Kasumi-1 (cell line): Measurements from ENCODE around the gene XXYLT1.
"Not testable (repeated sequence)": the region's sequence is repeated elsewhere in the genome, so short reads cannot be mapped to it uniquely, and the experiment has no call there.

Source experiments
- DNase-seq, 2 experiments: peaks; one replicate each; lab custom pipeline; 2025; lab: John Stamatoyannopoulos, UW

Gene XXYLT1

GRCh38 chr3:195208183-195208582, 62.8 kb downstream of the XXYLT1 start:
- DNase-seq = no peak

- DNase-seq = no peak
These were observed 63.2 kb downstream of the XXYLT1 start for GRCh38 chr3:195207731-195208130.

DNA sequence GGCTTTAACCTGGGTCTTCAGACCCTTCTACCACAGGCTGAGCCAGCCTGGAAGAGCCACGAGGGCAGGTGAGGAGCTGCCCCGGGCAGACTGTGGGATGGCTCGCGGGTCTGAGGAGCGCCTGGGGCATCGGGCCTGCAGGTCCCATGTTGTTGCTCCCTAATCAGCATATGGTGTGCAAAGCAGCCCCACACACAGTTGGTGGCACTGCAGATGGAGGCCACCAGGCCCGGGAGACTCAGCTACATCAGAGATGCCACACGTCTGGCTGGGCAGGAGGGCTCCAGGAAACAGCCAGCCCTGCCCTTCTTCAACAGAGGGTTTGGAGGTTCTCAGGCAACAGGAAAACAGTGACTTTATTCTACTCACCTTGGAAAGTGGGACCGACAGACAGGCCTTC, 63.9 kb downstream of the XXYLT1 start:
- no peak for DNase-seq

DNA sequence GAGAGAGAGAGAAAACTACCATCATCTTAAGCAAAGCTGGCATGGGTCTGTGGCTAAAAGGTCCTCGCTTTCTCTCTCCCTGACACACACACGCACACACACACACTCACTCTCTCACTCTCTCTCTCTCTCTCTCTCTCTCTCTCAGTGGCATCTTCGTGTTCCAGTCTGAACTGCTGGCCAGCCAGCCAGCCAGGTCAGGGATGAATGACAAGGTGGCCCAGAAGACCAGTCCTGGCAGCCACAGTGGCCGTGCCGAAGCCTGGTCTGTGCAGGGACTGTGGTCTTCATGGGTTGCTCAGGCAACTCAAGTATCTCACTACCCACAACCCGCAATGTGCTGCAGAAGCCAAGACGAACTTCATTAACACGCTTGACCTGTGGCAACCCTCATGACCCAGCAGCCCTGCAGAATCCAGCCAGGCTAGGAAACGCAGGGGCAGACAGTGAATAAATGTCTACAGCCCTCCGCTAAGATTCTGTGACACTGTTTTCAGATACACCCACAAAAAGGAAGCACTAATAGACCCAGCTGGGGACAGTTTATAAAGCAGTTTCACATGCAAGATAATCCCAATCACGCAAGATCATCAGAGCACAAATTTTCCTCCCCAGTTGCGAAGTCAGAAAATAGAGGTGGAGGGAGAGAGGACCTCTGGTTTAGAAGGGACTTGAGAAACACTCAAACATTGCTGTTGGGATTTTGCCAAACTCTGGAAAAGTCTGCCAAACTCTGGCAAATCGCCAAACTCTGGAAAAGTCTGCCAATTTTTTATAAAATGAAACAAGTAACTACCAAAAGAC, 66.4 kb downstream of the XXYLT1 start:
- DNase-seq = no peak

DNA sequence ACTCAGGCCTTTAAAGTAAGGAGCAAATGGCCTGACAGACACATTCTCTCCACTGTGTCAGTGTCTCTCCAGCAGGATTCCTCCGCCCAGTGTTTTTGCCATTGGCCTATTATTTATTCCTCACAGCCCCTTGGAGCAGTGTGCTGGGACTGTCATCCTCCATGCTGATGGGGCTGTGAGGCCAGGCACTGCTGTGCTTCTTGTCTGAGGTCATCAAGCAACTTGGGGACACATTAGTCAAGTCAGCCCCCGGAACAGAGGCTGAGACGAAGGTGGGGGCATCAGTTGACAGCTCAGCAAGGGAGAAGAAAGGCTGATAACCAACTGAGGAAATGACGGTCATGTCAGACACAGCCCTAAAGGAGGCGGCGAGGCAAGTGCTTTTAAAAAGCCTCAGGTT, 67.4 kb downstream of the XXYLT1 start:
- DNase-seq = no peak

DNA sequence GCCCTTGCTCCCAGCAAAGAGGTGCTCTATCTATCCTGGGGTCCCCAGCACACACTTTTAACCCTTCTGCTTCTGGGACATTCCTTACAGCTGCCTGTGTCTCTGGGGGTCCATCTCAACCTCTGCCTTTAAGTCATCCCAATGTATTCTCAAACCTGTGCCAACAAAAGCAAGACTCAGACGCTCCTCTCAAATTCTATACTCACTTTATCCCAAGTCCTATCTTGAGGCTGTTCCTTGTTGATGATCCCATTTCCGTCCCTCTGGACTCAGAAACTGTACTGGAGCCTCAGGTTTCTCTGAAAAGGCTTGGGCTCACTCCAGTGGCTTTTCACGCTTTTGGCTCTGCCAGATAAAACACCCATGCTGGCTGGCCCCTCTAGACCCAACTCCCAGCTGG, 69.7 kb downstream of the XXYLT1 start:
- no peak for DNase-seq

GRCh38 chr3:195200010-195200822, 70.7 kb downstream of the XXYLT1 start:
- no peak for DNase-seq

- no peak for DNase-seq
These were observed 72.3 kb downstream of the XXYLT1 start for GRCh38 chr3:195198426-195199346.

- DNase-seq = peak; percentile 68 to 75
These were observed 73.1 kb downstream of the XXYLT1 start for GRCh38 chr3:195197765-195198425.

DNA sequence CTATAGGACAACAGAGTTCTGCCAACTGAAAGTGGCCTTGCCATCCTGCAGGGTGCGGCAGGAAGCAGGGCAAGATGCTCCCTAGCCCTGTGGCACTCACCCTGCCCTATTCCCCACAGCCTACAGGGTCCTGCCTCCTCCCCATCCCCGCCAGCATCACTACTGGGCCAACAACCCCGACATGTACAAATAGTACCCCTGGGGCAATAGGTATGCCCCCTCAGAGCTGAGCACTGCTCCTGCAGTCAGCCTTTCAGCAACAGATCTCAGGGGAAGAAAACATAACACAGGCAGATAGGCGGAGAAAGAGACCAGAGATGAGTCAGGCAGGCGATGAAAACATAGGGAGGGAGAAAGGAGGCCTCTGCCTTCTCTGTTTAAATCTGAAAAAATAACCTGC, 74.7 kb downstream of the XXYLT1 start:
- no peak for DNase-seq

GRCh38 chr3:195195321-195196209, 75.4 kb downstream of the XXYLT1 start:
- no peak for DNase-seq

- DNase-seq = no peak
These were observed 76.3 kb downstream of the XXYLT1 start for GRCh38 chr3:195194559-195195206.

GRCh38 chr3:195191580-195191979, 79.4 kb downstream of the XXYLT1 start:
- DNase-seq = no peak

- DNase-seq = no peak
These were observed 81.1 kb downstream of the XXYLT1 start for GRCh38 chr3:195189821-195190220.

DNA sequence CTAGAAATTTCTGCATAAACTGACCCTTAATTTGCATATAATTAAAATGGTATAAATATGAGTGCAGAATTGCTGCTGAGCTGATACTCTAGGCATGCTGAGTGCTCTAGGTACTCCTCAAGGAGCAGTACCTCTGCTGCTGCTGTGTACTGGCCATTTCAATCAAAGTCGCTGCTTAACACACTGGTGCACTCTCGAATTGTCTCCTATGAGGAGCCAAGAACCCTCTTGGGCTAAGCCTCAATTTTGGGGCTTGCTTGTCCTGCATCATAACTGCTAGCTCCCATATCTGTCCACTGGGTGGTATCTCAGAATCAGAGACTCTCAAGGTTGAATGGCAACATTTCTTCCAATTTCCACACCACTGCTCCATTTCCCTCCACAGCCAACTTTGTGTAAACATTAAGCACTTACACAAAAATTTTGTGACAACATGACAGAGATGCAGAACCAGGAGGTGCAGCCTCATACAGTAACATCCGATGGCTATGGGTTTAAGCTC, 82.5 kb downstream of the XXYLT1 start:
- DNase-seq = peak; percentile 12 to 14

- no peak for DNase-seq
These were observed 83.1 kb downstream of the XXYLT1 start for GRCh38 chr3:195187609-195188425.

DNA sequence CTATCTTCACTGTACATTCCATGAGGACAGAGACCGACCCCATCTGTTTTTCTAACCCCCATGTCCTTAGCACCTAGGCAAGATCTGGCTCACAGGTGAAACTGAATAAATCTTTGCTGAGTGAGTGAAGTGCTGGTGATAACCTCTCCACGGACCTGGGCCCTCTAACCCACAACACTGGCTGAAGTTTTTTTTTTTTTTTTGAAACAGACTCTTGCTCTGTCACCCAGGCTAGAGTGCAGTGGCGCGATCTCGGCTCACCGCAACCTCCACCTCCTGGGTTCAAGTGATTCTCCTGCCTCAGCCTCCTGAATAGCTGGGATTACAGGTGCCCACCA, 84.3 kb downstream of the XXYLT1 start:
- not testable (repeated sequence) for DNase-seq

DNA sequence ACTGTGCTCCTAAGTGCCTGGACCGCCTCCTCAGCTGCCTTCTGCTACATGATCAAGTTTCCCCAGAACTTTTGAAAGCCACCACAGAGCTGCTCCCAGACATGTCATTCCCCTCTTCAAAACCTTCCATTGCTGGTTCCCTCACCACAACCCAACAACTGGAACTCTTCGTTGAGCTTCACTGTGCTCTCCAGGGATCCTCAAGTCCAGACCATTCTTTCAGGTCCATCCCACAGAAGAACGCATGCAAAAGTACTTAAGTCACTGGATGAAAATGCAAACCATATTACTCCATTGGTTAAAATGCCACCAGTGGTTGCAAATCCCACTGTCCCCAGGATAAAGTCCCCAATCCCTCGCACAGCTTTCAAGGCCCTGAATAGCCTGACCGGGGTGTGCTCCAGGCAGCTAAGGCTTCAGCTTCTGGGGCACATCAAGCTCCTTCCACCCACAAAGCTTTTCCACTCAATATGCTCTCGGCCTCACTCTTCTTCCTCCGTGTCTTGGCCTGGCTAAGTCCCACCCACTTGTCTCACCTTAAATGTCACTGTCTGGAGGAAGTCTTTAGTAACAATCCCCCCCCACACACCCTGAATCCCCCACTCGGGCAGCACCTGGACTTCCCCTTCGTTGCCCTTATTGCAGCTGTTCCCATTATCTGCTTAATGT, 84.8 kb downstream of the XXYLT1 start:
- no peak for DNase-seq

- no peak for DNase-seq
These were observed 85.4 kb downstream of the XXYLT1 start for GRCh38 chr3:195185583-195185982.
